Memory B cell (primary cell): Measurements from ENCODE around the gene TMEM237.
"Not testable (repeated sequence)": the region's sequence is repeated elsewhere in the genome, so short reads cannot be mapped to it uniquely, and the experiment has no call there.

Experiments
- ATAC-seq: fragments of 150-1000 bp; cut with Tn5 transposase; 2 replicates; pipeline ENCODE4 v1.10.0; 2021; ENCODE audit warnings: low read depth, mild to moderate bottlenecking, moderate library complexity
- DNase-seq, 2 donors: peaks; one replicate each; pipeline ENCODE4 v3.0.0; 2022; ENCODE audit warnings: low spot score in 2 of 2
- H3K27ac Mint-ChIP-seq: one replicate; pipeline ENCODE4 v1.8.0; 2022; ENCODE audit warnings: mild to moderate bottlenecking, moderate library complexity, mixed read lengths
- H3K27me3 Mint-ChIP-seq: one replicate; pipeline ENCODE4 v1.8.0; 2022; ENCODE audit warnings: mixed read lengths
- H3K36me3 Mint-ChIP-seq: one replicate; pipeline ENCODE4 v1.8.0; 2022; ENCODE audit warnings: mild to moderate bottlenecking, mixed read lengths
- H3K4me1 Mint-ChIP-seq: one replicate; pipeline ENCODE4 v1.8.0; 2022; ENCODE audit warnings: mixed read lengths
- H3K4me3 Mint-ChIP-seq: one replicate; pipeline ENCODE4 v1.8.0; 2022; ENCODE audit warnings: mild to moderate bottlenecking, moderate library complexity, mixed read lengths
- H3K9me3 Mint-ChIP-seq: one replicate; pipeline ENCODE4 v1.8.0; 2022; ENCODE audit warnings: mixed read lengths

Gene TMEM237, protein sequence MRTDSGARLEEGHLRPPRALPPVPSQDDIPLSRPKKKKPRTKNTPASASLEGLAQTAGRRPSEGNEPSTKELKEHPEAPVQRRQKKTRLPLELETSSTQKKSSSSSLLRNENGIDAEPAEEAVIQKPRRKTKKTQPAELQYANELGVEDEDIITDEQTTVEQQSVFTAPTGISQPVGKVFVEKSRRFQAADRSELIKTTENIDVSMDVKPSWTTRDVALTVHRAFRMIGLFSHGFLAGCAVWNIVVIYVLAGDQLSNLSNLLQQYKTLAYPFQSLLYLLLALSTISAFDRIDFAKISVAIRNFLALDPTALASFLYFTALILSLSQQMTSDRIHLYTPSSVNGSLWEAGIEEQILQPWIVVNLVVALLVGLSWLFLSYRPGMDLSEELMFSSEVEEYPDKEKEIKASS

GRCh38 chr2:201643216-201643890 is at the start of gene TMEM237:
TSS of gene TMEM237 (minus strand) at chr2:201643503. CDS start at chr2:201643400, 103 bp downstream.
- no peak for DNase-seq

GRCh38 chr2:201685156-201685555 is 41.9 kb upstream of the TMEM237 start:
- DNase-seq (no peak), ATAC-seq (no peak)
- Mint-ChIP-seq H3K4me1 (no peaks in the 10 kb centered on the region), H3K27me3 (peaks cover 13% of the 10 kb centered on the region), H3K27ac (no peak overlapping the region), H3K36me3 (no peaks in the 10 kb centered on the region), H3K9me3 (no peaks in the 10 kb centered on the region), H3K4me3 (no peak overlapping the region)

More at GRCh38 chr2:201643216-201643890, at the start of gene TMEM237:
- Mint-ChIP-seq H3K9me3 (no peaks in the 10 kb centered on the region), H3K4me1 (peaks cover 7% of the 10 kb centered on the region), H3K36me3 (no peaks in the 10 kb centered on the region), H3K27ac (peak within 1 kb of the TSS; percentile 98), H3K27me3 (peaks cover 2% of the 10 kb centered on the region), H3K4me3 (peak within 1 kb of the TSS; percentile 99)
- peak; percentile 43 for ATAC-seq

DNA sequence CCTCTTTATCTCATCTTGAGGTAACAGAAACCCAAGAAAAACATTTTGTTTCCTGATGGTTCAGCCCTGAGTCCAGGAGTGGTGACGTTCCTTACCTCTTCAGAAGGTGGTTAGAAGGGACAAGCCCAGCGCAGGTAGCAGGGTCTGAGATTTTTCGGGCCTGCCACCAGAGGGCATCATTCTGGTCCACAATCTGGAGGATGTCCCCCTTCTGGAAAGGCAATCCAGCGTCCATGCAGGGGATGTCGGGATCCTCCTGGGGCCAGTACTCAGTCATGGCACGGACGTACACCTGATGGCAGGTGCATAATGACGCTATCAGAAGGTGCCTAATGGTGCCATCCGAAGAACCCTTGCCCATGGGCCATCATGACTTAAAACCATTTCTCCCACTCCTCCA is 37.4 kb upstream of the TMEM237 start:
- peaks cover 9% of the 10 kb centered on the region for H3K27me3 Mint-ChIP-seq
- no peaks in the 10 kb centered on the region for H3K9me3 Mint-ChIP-seq
- H3K4me3 Mint-ChIP-seq = no peak overlapping the region
- no peak overlapping the region for H3K27ac Mint-ChIP-seq
- H3K36me3 Mint-ChIP-seq = no peaks in the 10 kb centered on the region
- DNase-seq = no peak
- no peak for ATAC-seq
- no peaks in the 10 kb centered on the region for H3K4me1 Mint-ChIP-seq

DNA sequence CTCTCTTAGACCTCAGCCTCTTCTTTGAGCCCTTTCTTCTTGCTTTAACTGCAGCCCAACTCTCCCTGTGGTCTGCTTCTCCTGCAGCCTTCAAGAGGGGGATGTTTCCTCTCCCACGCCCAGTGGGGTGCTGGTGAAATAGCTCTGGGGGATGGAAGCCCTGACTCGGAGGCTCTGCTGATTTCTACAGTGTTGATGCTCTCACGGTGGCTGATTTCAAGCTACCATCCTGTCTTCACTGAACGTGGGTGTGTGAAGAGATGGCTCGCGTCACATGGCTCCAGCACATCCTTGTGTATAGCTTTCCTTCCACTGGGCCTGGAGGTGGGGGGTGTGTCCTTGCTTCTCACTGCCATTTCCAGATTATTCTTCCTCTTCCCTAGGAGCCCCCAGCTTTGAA is 35.1 kb upstream of the TMEM237 start:
- peaks cover 9% of the 10 kb centered on the region for H3K27me3 Mint-ChIP-seq
- ATAC-seq (no peak), DNase-seq (no peak)
- no peaks in the 10 kb centered on the region for H3K9me3 Mint-ChIP-seq
- no peak overlapping the region for H3K27ac Mint-ChIP-seq
- H3K4me1 Mint-ChIP-seq = no peaks in the 10 kb centered on the region
- no peak overlapping the region for H3K4me3 Mint-ChIP-seq
- no peaks in the 10 kb centered on the region for H3K36me3 Mint-ChIP-seq

- H3K9me3 Mint-ChIP-seq = peaks cover 1% of the 10 kb centered on the region
- ATAC-seq (no peak), DNase-seq (no peak)
- no peak overlapping the region for H3K27ac Mint-ChIP-seq
- H3K36me3 Mint-ChIP-seq = no peaks in the 10 kb centered on the region
- no peak overlapping the region for H3K4me3 Mint-ChIP-seq
- peaks cover 4% of the 10 kb centered on the region for H3K27me3 Mint-ChIP-seq
- H3K4me1 Mint-ChIP-seq = no peaks in the 10 kb centered on the region
These were observed 32.2 kb upstream of the TMEM237 start for GRCh38 chr2:201675454-201675853.

- Mint-ChIP-seq H3K27ac (no peak overlapping the region), H3K27me3 (peaks cover 4% of the 10 kb centered on the region), H3K4me1 (no peaks in the 10 kb centered on the region), H3K4me3 (no peak overlapping the region), H3K9me3 (peaks cover 1% of the 10 kb centered on the region), H3K36me3 (no peaks in the 10 kb centered on the region)
- no peak for ATAC-seq
- no peak for DNase-seq
These were observed 31.5 kb upstream of the TMEM237 start for GRCh38 chr2:201674794-201675193.

DNA sequence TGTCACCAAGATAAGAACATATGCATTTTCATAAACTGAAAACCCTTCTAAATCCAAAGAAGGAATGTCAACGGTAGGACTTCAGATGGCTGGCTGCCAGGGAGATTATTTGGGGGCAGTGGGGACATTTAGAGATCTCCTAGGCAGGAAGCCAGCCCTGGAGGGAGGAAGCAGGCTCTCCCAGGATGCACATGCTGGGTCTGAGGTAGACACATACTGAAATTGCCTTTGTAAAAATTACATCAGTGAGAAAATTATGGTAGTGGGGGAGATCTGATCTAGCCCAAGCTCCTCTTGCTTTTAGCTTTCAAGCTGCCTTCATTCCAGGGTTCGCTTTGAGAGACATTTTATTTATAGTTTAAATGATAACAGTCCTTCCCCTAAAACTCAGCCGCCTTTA is 31.0 kb upstream of the TMEM237 start:
- H3K9me3 Mint-ChIP-seq = peaks cover 1% of the 10 kb centered on the region
- peaks cover 4% of the 10 kb centered on the region for H3K27me3 Mint-ChIP-seq
- no peaks in the 10 kb centered on the region for H3K36me3 Mint-ChIP-seq
- H3K27ac Mint-ChIP-seq = no peak overlapping the region
- DNase-seq = no peak
- no peak for ATAC-seq
- H3K4me1 Mint-ChIP-seq = no peaks in the 10 kb centered on the region
- no peak overlapping the region for H3K4me3 Mint-ChIP-seq

DNA sequence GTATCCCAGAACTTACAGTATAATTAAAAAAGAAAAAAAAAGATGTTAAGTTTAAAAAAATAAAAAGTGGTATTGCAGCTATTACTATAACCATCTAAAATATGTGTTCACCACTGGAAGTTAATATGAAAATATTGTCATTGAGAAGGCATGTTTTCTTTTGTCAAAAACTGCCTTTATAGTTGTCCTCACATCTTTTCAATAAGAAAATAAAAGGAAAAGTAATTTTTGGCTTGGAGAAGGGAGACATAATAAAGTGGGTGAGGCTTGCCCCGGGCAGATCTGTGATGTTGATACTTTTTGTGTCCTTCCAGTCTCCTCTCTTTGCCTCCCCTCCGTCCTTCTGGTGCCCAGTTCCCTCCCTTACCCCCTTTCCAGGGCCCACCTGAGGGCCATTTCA is 30.2 kb upstream of the TMEM237 start:
- Mint-ChIP-seq H3K27me3 (peaks cover 4% of the 10 kb centered on the region), H3K9me3 (peaks cover 1% of the 10 kb centered on the region), H3K4me1 (no peaks in the 10 kb centered on the region), H3K36me3 (no peaks in the 10 kb centered on the region), H3K27ac (no peak overlapping the region), H3K4me3 (no peak overlapping the region)
- no peak for ATAC-seq
- DNase-seq = no peak

GRCh38 chr2:201671205-201671604 is 27.9 kb upstream of the TMEM237 start:
- not testable (repeated sequence) for H3K4me1 Mint-ChIP-seq, ATAC-seq, H3K4me3 Mint-ChIP-seq, H3K27ac Mint-ChIP-seq, H3K27me3 Mint-ChIP-seq, H3K9me3 Mint-ChIP-seq, DNase-seq, H3K36me3 Mint-ChIP-seq

- peaks cover 1% of the 10 kb centered on the region for H3K9me3 Mint-ChIP-seq
- peaks cover 2% of the 10 kb centered on the region for H3K27me3 Mint-ChIP-seq
- no peaks in the 10 kb centered on the region for H3K36me3 Mint-ChIP-seq
- no peaks in the 10 kb centered on the region for H3K4me1 Mint-ChIP-seq
- no peak overlapping the region for H3K27ac Mint-ChIP-seq
- no peak for ATAC-seq
- no peak for DNase-seq
- H3K4me3 Mint-ChIP-seq = no peak overlapping the region
These were observed 26.6 kb upstream of the TMEM237 start for GRCh38 chr2:201669865-201670264.

DNA sequence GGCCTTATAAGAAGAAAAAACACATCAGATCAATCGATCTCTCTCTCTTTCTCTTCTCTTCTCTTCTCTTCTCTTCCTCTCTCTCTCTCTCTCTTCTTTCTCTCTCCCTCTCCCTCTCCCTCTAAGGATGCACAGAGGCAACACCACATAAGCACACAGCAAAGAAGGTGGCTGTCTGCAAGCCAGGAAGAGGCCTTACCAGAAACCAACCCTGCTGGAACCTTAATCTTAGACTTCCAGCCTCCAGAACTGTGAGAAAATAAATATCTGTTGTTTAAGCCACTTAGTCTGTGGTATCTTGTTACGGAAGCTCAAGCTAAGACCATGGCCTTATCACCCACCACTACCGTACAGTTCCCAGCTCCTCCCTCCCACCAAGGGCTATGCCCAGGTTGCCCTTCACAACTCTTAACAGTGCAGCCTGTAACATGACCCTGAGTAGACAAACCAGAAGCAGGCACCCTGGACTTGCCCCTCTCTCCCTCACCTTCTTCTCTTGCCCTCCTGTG is 25.2 kb upstream of the TMEM237 start:
- no peak overlapping the region for H3K4me3 Mint-ChIP-seq
- DNase-seq (no peak), ATAC-seq (no peak)
- no peaks in the 10 kb centered on the region for H3K36me3 Mint-ChIP-seq
- H3K9me3 Mint-ChIP-seq = peaks cover 1% of the 10 kb centered on the region
- H3K27me3 Mint-ChIP-seq = peaks cover 2% of the 10 kb centered on the region
- no peaks in the 10 kb centered on the region for H3K4me1 Mint-ChIP-seq
- no peak overlapping the region for H3K27ac Mint-ChIP-seq

DNA sequence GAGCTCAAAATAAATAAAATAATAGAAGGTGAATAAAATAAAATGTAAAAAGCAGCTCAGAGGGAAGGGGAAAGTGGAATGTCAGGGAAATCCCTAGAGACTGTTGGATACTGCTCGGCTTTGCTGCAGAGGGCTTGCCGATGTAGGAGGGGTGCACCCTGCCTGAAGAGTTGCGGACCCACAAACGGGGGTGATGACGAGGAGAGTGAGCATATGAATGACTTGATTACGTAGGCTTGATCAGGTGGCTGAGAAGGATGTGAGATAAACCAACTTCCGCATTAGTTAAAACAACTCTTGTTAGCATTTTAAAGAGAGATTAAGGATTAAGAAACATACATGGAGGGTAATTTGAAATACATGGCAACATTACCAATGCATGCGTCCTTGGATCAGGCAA is 21.0 kb upstream of the TMEM237 start:
- no peak for DNase-seq
- ATAC-seq = no peak
- H3K4me1 Mint-ChIP-seq = no peaks in the 10 kb centered on the region
- no peak overlapping the region for H3K4me3 Mint-ChIP-seq
- H3K27ac Mint-ChIP-seq = no peak overlapping the region
- no peaks in the 10 kb centered on the region for H3K9me3 Mint-ChIP-seq
- no peaks in the 10 kb centered on the region for H3K36me3 Mint-ChIP-seq
- H3K27me3 Mint-ChIP-seq = no peaks in the 10 kb centered on the region

GRCh38 chr2:201661366-201661765 is 18.1 kb upstream of the TMEM237 start:
- no peaks in the 10 kb centered on the region for H3K4me1 Mint-ChIP-seq
- ATAC-seq = no peak
- no peak for DNase-seq
- H3K9me3 Mint-ChIP-seq = no peaks in the 10 kb centered on the region
- no peaks in the 10 kb centered on the region for H3K36me3 Mint-ChIP-seq
- H3K4me3 Mint-ChIP-seq = no peak overlapping the region
- H3K27ac Mint-ChIP-seq = no peak overlapping the region
- H3K27me3 Mint-ChIP-seq = no peaks in the 10 kb centered on the region

DNA sequence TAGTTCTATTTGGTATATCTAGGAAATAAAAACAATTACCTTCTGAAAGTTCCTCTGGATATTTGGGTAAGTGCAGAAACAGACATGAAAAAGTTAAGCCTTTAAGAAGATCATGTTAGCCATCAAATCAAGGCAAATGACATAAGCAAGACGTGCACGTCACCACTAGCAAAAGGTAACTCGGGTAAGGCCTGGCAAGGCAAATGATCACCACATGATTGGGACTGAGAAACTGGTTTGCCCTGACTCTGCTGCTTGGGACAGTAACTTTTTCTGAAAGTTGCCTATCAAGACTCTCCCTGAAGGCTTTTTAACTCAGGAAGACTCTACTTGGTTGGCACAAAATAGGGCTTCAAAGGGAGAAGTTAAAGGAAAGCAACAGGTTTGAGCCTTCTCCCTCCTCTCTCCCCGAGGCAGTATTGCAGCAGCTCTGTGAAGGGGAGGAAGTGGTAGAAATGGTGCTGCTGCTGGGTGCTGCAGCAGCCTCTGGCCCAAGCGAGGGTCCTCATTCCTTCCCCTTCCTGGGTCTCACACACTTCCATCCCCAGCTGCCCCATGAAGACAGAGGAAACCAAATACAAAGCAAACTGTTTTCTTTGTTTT is 17.1 kb upstream of the TMEM237 start:
- Mint-ChIP-seq H3K36me3 (no peaks in the 10 kb centered on the region), H3K4me1 (no peaks in the 10 kb centered on the region), H3K4me3 (no peak overlapping the region), H3K27ac (no peak overlapping the region), H3K27me3 (no peaks in the 10 kb centered on the region), H3K9me3 (no peaks in the 10 kb centered on the region)
- no peak for DNase-seq
- no peak for ATAC-seq
